CD4-positive, CD25-positive, alpha-beta regulatory T cell (primary cell): ENCODE results near the gene NXNL2. TPM values are rescaled to one million over a fixed set of nuclear protein-coding genes. Genes with fewer than 3 reads are reported as not detected.

Source experiments
- ATAC-seq, 2 donors: fragments of 150-1000 bp; cut with Tn5 transposase; one replicate each; pipeline ENCODE4 v1.10.0; 2021; ENCODE audit warnings: low read depth in 2 of 2, moderate number of reproducible peaks in 2 of 2, moderate library complexity in 1 of 2
- DNase-seq, 3 donors: peaks; one replicate each; pipeline versions ENCODE4 v3.0.0 to v3.0.0-alpha.2; 2012 to 2022; ENCODE audit warnings: mixed read lengths in 1 of 3
- H3K27ac ChIP-seq: one replicate; pipeline ENCODE4 v1.7.0; 2013; ENCODE audit warnings: mild to moderate bottlenecking, low read length; ENCODE audit not compliant: insufficient read depth, poor library complexity, severe bottlenecking
- H3K27me3 ChIP-seq: one replicate; pipeline ENCODE4 v1.7.0; 2013; ENCODE audit warnings: low read length; ENCODE audit not compliant: control insufficient read depth, insufficient read depth
- H3K36me3 ChIP-seq: one replicate; pipeline ENCODE4 v1.7.0; 2013; ENCODE audit warnings: mild to moderate bottlenecking, low read length, moderate library complexity; ENCODE audit not compliant: control insufficient read depth, insufficient read depth
- H3K4me1 ChIP-seq: 2 replicates; pipeline ENCODE4 v1.7.0; 2013; ENCODE audit warnings: mild to moderate bottlenecking, low read length; ENCODE audit not compliant: insufficient read depth, control insufficient read depth, poor library complexity, severe bottlenecking
- H3K4me3 ChIP-seq: one replicate; pipeline ENCODE4 v1.7.0; 2013; ENCODE audit warnings: low read depth, mild to moderate bottlenecking, low read length, moderate library complexity
- H3K9me3 ChIP-seq, 2 experiments: 1 replicate in 1 of 2; 2 replicates in 1 of 2; pipeline ENCODE4 v1.7.0; 2013; ENCODE audit warnings: low read length in 2 of 2, mild to moderate bottlenecking in 1 of 2, moderate library complexity in 1 of 2; ENCODE audit not compliant: control insufficient read depth in 2 of 2
- H3K27ac Mint-ChIP-seq, 3 donors: one replicate each; pipeline ENCODE4 v1.8.0; 2020 to 2022; ENCODE audit warnings: mild to moderate bottlenecking in 3 of 3, mixed read lengths in 3 of 3, moderate library complexity in 2 of 3
- H3K27me3 Mint-ChIP-seq: one replicate; pipeline ENCODE4 v1.8.0; 2022; ENCODE audit warnings: mild to moderate bottlenecking, mixed read lengths
- H3K36me3 Mint-ChIP-seq: one replicate; pipeline ENCODE4 v1.8.0; 2020; ENCODE audit warnings: mixed read lengths
- H3K4me1 Mint-ChIP-seq, 4 donors: one replicate each; pipeline ENCODE4 v1.8.0; 2020 to 2022; ENCODE audit warnings: mixed read lengths in 4 of 4, mild to moderate bottlenecking in 1 of 4
- H3K4me3 Mint-ChIP-seq, 4 donors: one replicate each; pipeline ENCODE4 v1.8.0; 2020 to 2022; ENCODE audit warnings: mild to moderate bottlenecking in 4 of 4, mixed read lengths in 4 of 4, moderate library complexity in 3 of 4
- H3K9me3 Mint-ChIP-seq, 7 donors: one replicate each; pipeline ENCODE4 v1.8.0; 2020 to 2022; ENCODE audit warnings: mixed read lengths in 7 of 7, mild to moderate bottlenecking in 3 of 7, moderate library complexity in 2 of 7
- polyA plus RNA-seq, 4 donors: library from polyadenylated mRNA; unstranded; fragments of 300-500 nt; fragmentation: Illumina TruSeq; gene quantifications; one replicate each; pipeline ENCODE4 v1.2.3, GENCODE V29; 2021
- total RNA-seq: library from RNA; stranded (reverse); gene quantifications from one replicate; pipeline ENCODE4 v1.2.3, GENCODE V29; 2022

NXNL2 gene
- total and polyA plus RNA-seq, 5 donors from 2014 or later = not detected

DNA sequence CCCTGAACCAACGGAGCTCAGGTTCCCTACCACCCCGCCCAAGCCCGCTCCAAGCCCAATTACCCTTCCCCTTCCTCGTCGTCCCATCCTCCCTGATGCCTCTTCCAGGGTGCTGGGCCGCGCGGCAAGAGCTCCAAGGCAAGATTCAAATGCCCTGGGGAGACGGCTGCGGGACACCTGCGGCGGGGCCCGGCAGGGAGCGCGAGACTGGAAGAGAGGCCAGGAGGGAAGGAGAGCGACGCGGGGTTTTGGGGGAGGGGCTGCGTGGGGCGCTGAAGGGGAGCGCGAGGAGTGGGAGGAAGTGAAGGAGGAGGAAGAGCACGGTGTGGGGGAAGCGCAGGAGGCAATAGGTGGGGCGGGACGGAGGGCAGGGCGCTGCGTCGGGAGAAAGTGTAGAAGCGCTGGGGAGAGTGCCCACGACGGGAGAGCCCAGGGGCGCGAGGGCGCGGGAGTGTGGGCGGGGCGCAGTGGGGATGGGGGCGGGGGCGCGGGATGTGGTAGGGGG is 975 bp upstream of the NXNL2 start:
- Histone ChIP-seq H3K27me3 (peaks cover 4% of the 10 kb centered on the region), H3K4me3 (no peak overlapping the region), H3K27ac (no peak overlapping the region), H3K36me3 (no peaks in the 10 kb centered on the region), H3K4me1 (peaks cover 8% of the 10 kb centered on the region), H3K9me3 (no peaks in the 10 kb centered on the region)
- no peak for ATAC-seq
- peak in 1 of 3 donors; percentile 9 for DNase-seq
- peaks cover 0 to 4% (median 0%) of the 10 kb centered on the region in 7 donors for H3K9me3 Mint-ChIP-seq
- H3K4me3 Mint-ChIP-seq = peak overlapping the region in 3 of 4 donors; percentile 48 to 77 (median 58)
- H3K27ac Mint-ChIP-seq = peak overlapping the region in 2 of 3 donors; percentile 42 to 82
- H3K36me3 Mint-ChIP-seq = no peaks in the 10 kb centered on the region
- H3K4me1 Mint-ChIP-seq = peaks cover 0 to 28% (median 4%) of the 10 kb centered on the region in 4 donors
- H3K27me3 Mint-ChIP-seq = peaks cover 46% of the 10 kb centered on the region

DNA sequence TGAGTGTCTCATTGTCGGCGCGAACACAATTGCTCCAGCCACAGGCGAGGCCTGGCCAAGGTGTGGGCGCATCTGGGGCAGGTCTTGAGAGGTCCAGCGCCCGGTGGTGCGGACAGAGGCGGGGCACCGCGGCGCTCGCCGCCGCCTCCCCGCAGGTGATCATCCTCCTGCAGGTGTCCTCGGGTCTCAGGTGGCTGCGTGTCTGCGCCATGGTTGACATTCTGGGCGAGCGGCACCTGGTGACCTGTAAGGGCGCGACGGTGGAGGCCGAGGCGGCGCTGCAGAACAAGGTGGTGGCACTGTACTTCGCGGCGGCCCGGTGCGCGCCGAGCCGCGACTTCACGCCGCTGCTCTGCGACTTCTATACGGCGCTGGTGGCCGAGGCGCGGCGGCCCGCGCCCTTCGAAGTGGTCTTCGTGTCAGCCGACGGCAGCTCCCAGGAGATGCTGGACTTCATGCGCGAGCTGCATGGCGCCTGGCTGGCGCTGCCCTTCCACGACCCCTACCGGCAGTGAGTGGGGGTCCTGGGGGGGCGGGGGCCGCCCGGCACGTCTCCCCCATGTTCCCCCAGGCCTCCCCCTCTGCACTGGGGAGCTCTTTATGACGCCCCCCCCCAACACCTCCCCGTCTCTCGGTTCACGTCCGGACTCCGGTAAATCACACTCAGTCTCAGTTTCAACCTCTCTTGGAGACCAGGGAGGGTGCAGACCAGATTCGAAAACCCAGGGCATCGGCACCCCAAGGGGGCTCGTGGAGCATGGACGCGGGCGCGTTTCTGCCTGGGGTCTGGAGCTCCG is 446 bp downstream of the NXNL2 start:
- Mint-ChIP-seq H3K4me3 (peak overlapping the region in 2 of 4 donors; percentile 41 to 50), H3K36me3 (no peaks in the 10 kb centered on the region), H3K9me3 (peaks cover 0 to 4% (median 0%) of the 10 kb centered on the region in 7 donors), H3K27me3 (peaks cover 43% of the 10 kb centered on the region), H3K27ac (no peak overlapping the region), H3K4me1 (peaks cover 0 to 28% (median 4%) of the 10 kb centered on the region in 4 donors)
- DNase-seq (peak in 1 of 3 donors; percentile 29), ATAC-seq (no peak)
- Histone ChIP-seq H3K4me1 (peaks cover 8% of the 10 kb centered on the region), H3K9me3 (no peaks in the 10 kb centered on the region), H3K4me3 (no peak overlapping the region), H3K36me3 (no peaks in the 10 kb centered on the region), H3K27ac (no peak overlapping the region), H3K27me3 (peaks cover 4% of the 10 kb centered on the region)

DNA sequence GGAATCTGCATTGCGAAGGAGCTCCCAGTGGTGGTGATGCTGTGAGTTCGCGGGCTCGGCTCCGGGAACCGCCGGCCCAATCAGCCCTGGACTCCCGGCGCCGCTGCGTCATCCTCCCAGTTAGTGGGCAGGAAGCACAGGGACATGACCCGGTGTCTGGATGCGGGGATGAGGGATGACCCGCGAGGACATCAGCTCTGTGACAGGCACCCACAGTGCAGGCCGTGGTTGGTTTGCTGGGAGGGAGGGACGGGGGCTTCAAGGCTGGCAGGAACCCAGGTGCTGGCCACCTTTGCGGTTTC is 996 bp downstream of the NXNL2 start:
- Mint-ChIP-seq H3K4me1 (peaks cover 0 to 28% (median 4%) of the 10 kb centered on the region in 4 donors), H3K36me3 (no peaks in the 10 kb centered on the region), H3K4me3 (peak overlapping the region in 2 of 4 donors; percentile 41 to 50), H3K27me3 (peaks cover 41% of the 10 kb centered on the region), H3K27ac (no peak overlapping the region), H3K9me3 (peaks cover 0 to 2% (median 0%) of the 10 kb centered on the region in 7 donors)
- ATAC-seq (no peak), DNase-seq (no peak)
- H3K27ac ChIP-seq = no peak overlapping the region
- no peaks in the 10 kb centered on the region for H3K9me3 ChIP-seq
- H3K4me3 ChIP-seq = no peak overlapping the region
- no peaks in the 10 kb centered on the region for H3K36me3 ChIP-seq
- peaks cover 8% of the 10 kb centered on the region for H3K4me1 ChIP-seq
- H3K27me3 ChIP-seq = peaks cover 4% of the 10 kb centered on the region

DNA sequence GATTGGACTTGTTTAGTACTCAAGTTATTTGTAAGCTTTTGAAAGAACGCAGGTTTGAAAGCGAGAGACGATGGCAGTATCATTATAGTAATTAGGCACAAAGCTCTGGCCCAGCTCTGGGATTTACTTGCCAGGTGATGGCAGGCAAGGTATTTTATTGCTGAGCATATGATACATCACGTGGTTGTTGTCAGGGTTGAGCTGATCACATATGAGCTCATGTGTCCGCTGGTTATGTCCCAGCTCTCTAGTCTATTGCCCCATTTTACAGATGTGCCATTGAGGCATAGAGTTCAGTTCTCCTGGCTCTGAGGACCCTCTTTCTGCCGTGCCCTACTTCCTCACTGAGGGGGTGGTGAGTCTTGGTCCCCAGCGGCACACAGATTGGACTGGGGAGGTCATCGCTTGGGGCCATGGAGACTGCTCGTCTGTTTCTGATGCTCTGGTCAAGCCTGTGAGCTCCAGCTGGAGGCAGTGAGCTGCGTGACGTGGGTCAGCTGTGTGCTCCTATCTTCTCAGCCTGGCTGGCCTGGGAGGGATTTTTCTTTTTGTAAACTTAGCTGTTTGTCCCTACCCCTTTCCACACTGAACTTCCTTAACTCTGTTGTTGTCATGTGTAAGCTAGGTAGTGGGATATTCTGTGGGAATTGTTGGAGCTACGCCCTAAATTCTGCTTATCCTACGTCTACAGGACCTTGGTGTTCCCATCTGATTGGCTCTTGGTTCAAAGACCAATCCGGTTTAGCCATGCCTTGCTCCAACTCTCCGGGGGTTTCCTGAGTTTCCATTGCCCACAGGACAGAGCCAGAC is 2.2 kb downstream of the NXNL2 start:
- H3K4me3 ChIP-seq = no peak overlapping the region
- H3K4me1 Mint-ChIP-seq = peaks cover 0 to 23% (median 4%) of the 10 kb centered on the region in 4 donors
- no peak overlapping the region for H3K27ac Mint-ChIP-seq
- peaks cover 8% of the 10 kb centered on the region for H3K4me1 ChIP-seq
- H3K27me3 Mint-ChIP-seq = peaks cover 41% of the 10 kb centered on the region
- no peaks in the 10 kb centered on the region for H3K36me3 ChIP-seq
- no peaks in the 10 kb centered on the region for H3K9me3 ChIP-seq
- no peaks in the 10 kb centered on the region for H3K36me3 Mint-ChIP-seq
- peaks cover 0 to 1% (median 0%) of the 10 kb centered on the region in 7 donors for H3K9me3 Mint-ChIP-seq
- ATAC-seq (no peak), DNase-seq (no peak)
- peaks cover 4% of the 10 kb centered on the region for H3K27me3 ChIP-seq
- H3K4me3 Mint-ChIP-seq = no peak overlapping the region
- no peak overlapping the region for H3K27ac ChIP-seq

DNA sequence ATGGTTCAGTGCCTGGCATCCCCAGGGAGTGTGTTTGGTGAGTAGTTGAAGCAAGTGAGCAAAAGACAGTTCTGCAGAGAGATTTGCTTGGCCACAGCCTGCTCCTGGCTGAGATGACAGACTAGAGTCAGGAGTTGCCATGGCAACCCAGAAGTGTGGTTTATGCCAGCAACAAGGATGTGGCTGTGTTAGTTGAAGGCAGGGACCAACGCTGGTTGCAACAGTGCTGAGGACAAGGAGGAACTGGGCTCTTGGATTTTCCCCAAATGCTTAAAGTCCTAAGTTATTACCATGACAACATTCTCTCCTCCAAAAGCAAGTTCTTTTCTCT is 2.7 kb downstream of the NXNL2 start:
- no peaks in the 10 kb centered on the region for H3K36me3 Mint-ChIP-seq
- Histone ChIP-seq H3K27me3 (peaks cover 4% of the 10 kb centered on the region), H3K27ac (no peak overlapping the region), H3K4me3 (no peak overlapping the region), H3K4me1 (peaks cover 8% of the 10 kb centered on the region), H3K36me3 (no peaks in the 10 kb centered on the region), H3K9me3 (no peaks in the 10 kb centered on the region)
- peaks cover 0 to 21% (median 4%) of the 10 kb centered on the region in 4 donors for H3K4me1 Mint-ChIP-seq
- DNase-seq (peak in 1 of 3 donors; percentile 74), ATAC-seq (no peak)
- H3K9me3 Mint-ChIP-seq = peaks cover 0 to 1% (median 0%) of the 10 kb centered on the region in 7 donors
- no peak overlapping the region for H3K4me3 Mint-ChIP-seq
- no peak overlapping the region for H3K27ac Mint-ChIP-seq
- peaks cover 36% of the 10 kb centered on the region for H3K27me3 Mint-ChIP-seq

DNA sequence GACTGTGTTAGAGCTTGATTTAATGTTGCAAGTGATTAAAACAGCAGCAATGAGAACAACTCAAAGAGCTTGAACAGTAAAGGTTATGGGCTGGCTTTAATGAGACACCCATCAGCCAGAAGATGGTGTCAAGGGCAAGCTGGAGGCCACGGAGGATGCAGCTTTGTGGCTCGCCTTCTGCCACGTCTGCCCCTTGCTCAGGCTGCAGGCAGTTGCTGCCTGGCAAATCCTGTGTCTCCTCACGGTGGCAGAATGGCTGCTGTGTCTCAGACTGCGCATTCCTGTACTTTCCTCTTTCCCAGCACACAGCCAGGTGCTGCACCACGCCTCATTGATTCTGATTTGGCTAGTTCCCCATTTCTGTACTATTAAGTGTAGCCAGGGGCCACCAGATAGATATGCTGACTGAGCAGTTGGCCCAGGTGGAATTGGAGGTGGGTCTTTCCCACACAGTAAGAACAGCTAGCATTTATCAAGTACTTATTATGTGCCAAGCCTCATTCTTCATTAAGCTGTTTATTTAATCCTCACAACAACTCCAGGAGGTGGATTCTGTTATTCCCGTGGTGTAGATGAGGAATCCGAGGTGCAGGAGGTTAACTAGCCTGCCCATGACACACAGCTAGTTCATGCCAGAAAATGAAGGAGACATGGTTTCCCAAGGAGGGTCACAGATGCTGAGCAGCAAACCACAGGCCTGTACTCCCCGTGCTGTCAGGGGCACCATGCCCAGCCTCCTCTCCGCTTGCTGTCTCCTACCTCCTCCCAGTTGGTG is 3.5 kb downstream of the NXNL2 start:
- Mint-ChIP-seq H3K4me3 (peak overlapping the region in 1 of 4 donors; percentile 30), H3K4me1 (peaks cover 0 to 14% (median 0%) of the 10 kb centered on the region in 4 donors), H3K27me3 (peaks cover 29% of the 10 kb centered on the region), H3K36me3 (no peaks in the 10 kb centered on the region), H3K27ac (no peak overlapping the region), H3K9me3 (peaks cover 0 to 1% (median 0%) of the 10 kb centered on the region in 7 donors)
- DNase-seq (no peak), ATAC-seq (no peak)
- Histone ChIP-seq H3K36me3 (no peaks in the 10 kb centered on the region), H3K27ac (no peak overlapping the region), H3K27me3 (peaks cover 4% of the 10 kb centered on the region), H3K4me3 (no peak overlapping the region), H3K4me1 (peaks cover 8% of the 10 kb centered on the region), H3K9me3 (no peaks in the 10 kb centered on the region)

DNA sequence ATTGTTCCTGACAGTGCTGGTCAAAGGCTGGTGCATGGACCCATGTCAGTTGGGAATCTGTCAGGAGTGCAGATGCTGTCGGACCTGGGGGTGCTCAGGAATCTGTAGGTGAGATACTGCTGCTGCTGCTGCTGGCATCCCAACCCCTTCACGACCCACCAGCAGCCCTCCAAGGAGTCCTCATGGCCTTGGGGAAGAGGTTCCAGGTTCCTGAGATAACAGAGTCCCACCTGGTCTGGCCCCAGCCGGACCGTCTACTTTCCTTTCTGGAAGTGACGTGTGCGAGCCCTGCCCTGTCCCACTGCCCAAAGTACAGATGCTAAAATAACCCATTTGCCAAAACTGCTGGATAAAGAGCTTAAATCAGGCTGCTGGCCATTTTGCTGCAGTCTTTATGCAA is 4.3 kb downstream of the NXNL2 start:
- Mint-ChIP-seq H3K4me1 (peaks cover 0 to 10% (median 0%) of the 10 kb centered on the region in 4 donors), H3K4me3 (peak overlapping the region in 1 of 4 donors; percentile 52), H3K36me3 (no peaks in the 10 kb centered on the region), H3K27ac (no peak overlapping the region), H3K27me3 (peaks cover 24% of the 10 kb centered on the region), H3K9me3 (peaks cover 0 to 1% (median 0%) of the 10 kb centered on the region in 7 donors)
- Histone ChIP-seq H3K36me3 (no peaks in the 10 kb centered on the region), H3K4me1 (peaks cover 8% of the 10 kb centered on the region), H3K27me3 (peaks cover 4% of the 10 kb centered on the region), H3K9me3 (no peaks in the 10 kb centered on the region), H3K4me3 (no peak overlapping the region), H3K27ac (no peak overlapping the region)
- ATAC-seq = no peak
- DNase-seq = no peak
